ENCODE results near the gene UBE4A.
A peak's percentile ranks its signal among the peaks of the same experiment; 100 is the strongest.

Gene UBE4A

GRCh38 chr11:118437208-118438125, 78.1 kb downstream of the UBE4A start:
- TF ChIP-seq, protein P1, sequence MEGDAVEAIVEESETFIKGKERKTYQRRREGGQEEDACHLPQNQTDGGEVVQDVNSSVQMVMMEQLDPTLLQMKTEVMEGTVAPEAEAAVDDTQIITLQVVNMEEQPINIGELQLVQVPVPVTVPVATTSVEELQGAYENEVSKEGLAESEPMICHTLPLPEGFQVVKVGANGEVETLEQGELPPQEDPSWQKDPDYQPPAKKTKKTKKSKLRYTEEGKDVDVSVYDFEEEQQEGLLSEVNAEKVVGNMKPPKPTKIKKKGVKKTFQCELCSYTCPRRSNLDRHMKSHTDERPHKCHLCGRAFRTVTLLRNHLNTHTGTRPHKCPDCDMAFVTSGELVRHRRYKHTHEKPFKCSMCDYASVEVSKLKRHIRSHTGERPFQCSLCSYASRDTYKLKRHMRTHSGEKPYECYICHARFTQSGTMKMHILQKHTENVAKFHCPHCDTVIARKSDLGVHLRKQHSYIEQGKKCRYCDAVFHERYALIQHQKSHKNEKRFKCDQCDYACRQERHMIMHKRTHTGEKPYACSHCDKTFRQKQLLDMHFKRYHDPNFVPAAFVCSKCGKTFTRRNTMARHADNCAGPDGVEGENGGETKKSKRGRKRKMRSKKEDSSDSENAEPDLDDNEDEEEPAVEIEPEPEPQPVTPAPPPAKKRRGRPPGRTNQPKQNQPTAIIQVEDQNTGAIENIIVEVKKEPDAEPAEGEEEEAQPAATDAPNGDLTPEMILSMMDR (IDR thresholded peaks at IDR 0.05; ENCODE audit: control insufficient read depth, insufficient read depth, low read depth, low read length, missing control alignments) = no peak
- peak overlapping the region; percentile 91 for H3K4me3 ChIP-seq (ENCODE audit: control insufficient read depth, low read depth, low read length)
- DNase-seq (ENCODE audit: low read depth) = no peak

GRCh38 chr11:118438314-118438931, 79.0 kb downstream of the UBE4A start:
- DNase-seq (ENCODE audit: low read depth) = peak; percentile 59
- peak overlapping the region; percentile 91 for H3K4me3 ChIP-seq (ENCODE audit: control insufficient read depth, low read depth, low read length)
- TF ChIP-seq, protein P1 (IDR thresholded peaks at IDR 0.05; ENCODE audit: control insufficient read depth, insufficient read depth, low read depth, low read length, missing control alignments) = no peak

GRCh38 chr11:118439646-118440045, 80.2 kb downstream of the UBE4A start:
- DNase-seq (ENCODE audit: low read depth) = no peak
- TF ChIP-seq, protein P1 (IDR thresholded peaks at IDR 0.05; ENCODE audit: control insufficient read depth, insufficient read depth, low read depth, low read length, missing control alignments) = no peak
- no peak overlapping the region for H3K4me3 ChIP-seq (ENCODE audit: control insufficient read depth, low read depth, low read length)

DNA sequence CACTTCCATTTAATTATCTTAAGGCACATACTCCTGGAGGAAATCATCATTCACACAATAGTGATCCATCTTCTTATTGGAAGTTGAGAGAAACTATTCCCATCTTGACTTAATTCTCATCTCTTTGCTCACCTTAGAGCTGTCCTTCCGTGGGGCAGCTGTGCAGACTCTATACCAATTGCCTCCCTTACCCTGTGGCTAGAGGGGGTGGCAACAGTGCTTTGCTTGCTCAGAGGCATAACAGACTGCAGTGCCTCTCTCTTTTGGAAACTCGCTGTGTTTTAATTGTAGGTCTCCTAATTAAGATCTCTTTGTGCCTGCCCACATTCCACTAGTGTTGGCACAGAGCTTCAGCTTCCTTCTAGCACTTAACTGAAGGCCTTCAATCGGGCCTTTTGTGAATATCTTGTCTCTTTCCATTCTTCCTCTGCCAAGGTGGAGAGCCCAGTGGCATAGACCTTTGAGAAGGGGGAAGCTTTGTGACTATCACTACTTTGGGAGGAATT, 82.4 kb downstream of the UBE4A start:
- no peak for DNase-seq (ENCODE audit: low read depth)
- no peak overlapping the region for H3K4me3 ChIP-seq (ENCODE audit: control insufficient read depth, low read depth, low read length)
- TF ChIP-seq, protein P1 (IDR thresholded peaks at IDR 0.05; ENCODE audit: control insufficient read depth, insufficient read depth, low read depth, low read length, missing control alignments) = no peak

DNA sequence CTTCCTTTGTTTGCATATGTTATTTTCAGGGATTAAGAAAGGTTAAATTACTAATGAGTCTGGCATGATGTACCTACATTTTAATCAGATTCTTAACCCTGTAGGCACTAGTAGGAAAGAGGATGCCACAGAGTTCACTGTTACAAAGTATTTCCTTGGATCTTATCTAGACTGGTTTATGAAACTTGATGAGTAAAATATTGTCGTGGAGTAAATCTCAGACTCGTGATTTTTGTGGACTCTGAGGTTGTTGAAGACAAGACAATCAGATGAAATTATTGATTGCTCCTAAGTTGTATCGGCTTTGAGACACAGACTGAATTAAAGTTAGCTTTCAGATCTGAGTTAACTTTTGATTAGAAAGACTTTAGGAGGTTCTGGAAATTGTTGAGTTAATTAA, 82.9 kb downstream of the UBE4A start:
- TF ChIP-seq, protein P1 (IDR thresholded peaks at IDR 0.05; ENCODE audit: control insufficient read depth, insufficient read depth, low read depth, low read length, missing control alignments) = no peak
- H3K4me3 ChIP-seq (ENCODE audit: control insufficient read depth, low read depth, low read length) = no peak overlapping the region
- DNase-seq (ENCODE audit: low read depth) = no peak

GRCh38 chr11:118442908-118443589, 83.6 kb downstream of the UBE4A start:
- H3K4me3 ChIP-seq (ENCODE audit: control insufficient read depth, low read depth, low read length) = no peak overlapping the region
- TF ChIP-seq, protein P1 (IDR thresholded peaks at IDR 0.05; ENCODE audit: control insufficient read depth, insufficient read depth, low read depth, low read length, missing control alignments) = no peak
- DNase-seq (ENCODE audit: low read depth) = no peak

Data from AG09309 (cell line).